Uterus (tissue), 4 donors: Measurements from ENCODE around the gene CPLANE1. TPM values are rescaled to one million over a fixed set of nuclear protein-coding genes. Genes with fewer than 3 reads are reported as not detected.
"Not testable (repeated sequence)": the region's sequence is repeated elsewhere in the genome, so short reads cannot be mapped to it uniquely, and the experiment has no call there.

ENCODE experiments used
- DNase-seq, 2 donors: peaks; one replicate each; pipeline ENCODE4 v3.0.0-alpha.2; 2019 to 2020
- H3K27ac ChIP-seq, 2 donors: fragments of 200-600 bp; sonication (generic); 1 replicate in 1 of 2; 2 replicates in 1 of 2; pipeline ENCODE4 v1.5.1; 2016 to 2018
- H3K27me3 ChIP-seq, 2 donors: fragments of 200-600 bp; sonication (generic); one replicate each; pipeline ENCODE4 v1.5.1; 2018 to 2019; ENCODE audit warnings: control low read depth in 1 of 2
- H3K36me3 ChIP-seq, 2 donors: fragments of 200-600 bp; sonication (generic); one replicate each; pipeline ENCODE4 v1.5.1; 2019; ENCODE audit warnings: control low read depth in 1 of 2
- H3K4me1 ChIP-seq, 2 donors: fragments of 200-600 bp; sonication (generic); one replicate each; pipeline ENCODE4 v1.5.1; 2018 to 2019; ENCODE audit warnings: control low read depth in 1 of 2
- H3K4me3 ChIP-seq, 2 donors: fragments of 200-600 bp; sonication (generic); 1 replicate in 1 of 2; 2 replicates in 1 of 2; pipeline ENCODE4 v1.5.1; 2018 to 2019; ENCODE audit warnings: mild to moderate bottlenecking in 1 of 2
- H3K9me3 ChIP-seq, 2 donors: fragments of 200-600 bp; sonication (generic); one replicate each; pipeline ENCODE4 v1.5.1; 2019; ENCODE audit warnings: control low read depth in 1 of 2
- POLR2A ChIP-seq, 2 donors: fragments of 450-650 bp; IDR thresholded peaks; one replicate each; pipeline ENCODE4 v1.6.1; 2016; ENCODE audit warnings: antibody characterized with exemption in 2 of 2, mild to moderate bottlenecking in 1 of 2, moderate library complexity in 1 of 2
- intact Hi-C: fragments of 100-400 bp; cut with DNase I; formaldehyde crosslinking; loops from one replicate; pipeline ENCODE4 v1.15.1; 2023; ENCODE audit warnings: low total_unique reads
- total RNA-seq, 4 donors: library from RNA; depleted of rRNA in 3 of 4; stranded (reverse); fragments of >200 nt in 3 of 4; gene quantifications; one replicate each; pipeline versions ENCODE4 v1.1.0 to v1.2.4, GENCODE V29; 2014 to 2023
- TF ChIP-seq, protein P1 (sequence below), 4 experiments: fragments of 200-600 bp in 2 of 4; fragments of 450-650 bp in 2 of 4; sonication (generic) in 2 of 4; IDR thresholded peaks; one replicate each; pipeline ENCODE4 v1.5.1; 2016 to 2019; ENCODE audit warnings: antibody characterized with exemption in 4 of 4, mild to moderate bottlenecking in 2 of 4, moderate library complexity in 1 of 4
- donor health status: DM: yes; HTN: yes; CAD: no.

CPLANE1 gene
- total RNA-seq, 4 donors from 2014 or later: 22.4 to 68.2 (median 35.9) TPM

DNA sequence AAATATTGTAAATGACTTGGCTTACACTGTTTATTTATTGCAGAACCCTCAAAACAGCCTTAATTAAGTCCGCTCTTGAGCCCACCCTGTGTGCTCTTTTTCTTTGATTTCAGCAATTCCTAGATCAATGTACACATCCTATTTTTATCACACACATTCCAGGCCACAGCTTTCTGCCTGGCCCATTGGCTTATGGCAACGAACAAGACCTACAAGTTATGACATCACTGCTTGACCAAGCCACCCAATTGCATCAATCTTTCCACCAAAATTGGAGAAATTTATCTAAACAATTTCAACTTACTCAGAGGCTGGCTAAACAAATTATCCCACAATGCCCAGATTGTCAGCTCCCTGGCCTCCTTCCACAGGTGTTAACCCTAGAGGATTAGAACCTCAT is 158.4 kb downstream of the CPLANE1 start:
- no peak for DNase-seq
- H3K9me3 ChIP-seq: no peaks in the 10 kb centered on the region
- no peak overlapping the region for H3K4me3 ChIP-seq
- intact Hi-C loops: no loop called here
- TF ChIP-seq, protein P1, sequence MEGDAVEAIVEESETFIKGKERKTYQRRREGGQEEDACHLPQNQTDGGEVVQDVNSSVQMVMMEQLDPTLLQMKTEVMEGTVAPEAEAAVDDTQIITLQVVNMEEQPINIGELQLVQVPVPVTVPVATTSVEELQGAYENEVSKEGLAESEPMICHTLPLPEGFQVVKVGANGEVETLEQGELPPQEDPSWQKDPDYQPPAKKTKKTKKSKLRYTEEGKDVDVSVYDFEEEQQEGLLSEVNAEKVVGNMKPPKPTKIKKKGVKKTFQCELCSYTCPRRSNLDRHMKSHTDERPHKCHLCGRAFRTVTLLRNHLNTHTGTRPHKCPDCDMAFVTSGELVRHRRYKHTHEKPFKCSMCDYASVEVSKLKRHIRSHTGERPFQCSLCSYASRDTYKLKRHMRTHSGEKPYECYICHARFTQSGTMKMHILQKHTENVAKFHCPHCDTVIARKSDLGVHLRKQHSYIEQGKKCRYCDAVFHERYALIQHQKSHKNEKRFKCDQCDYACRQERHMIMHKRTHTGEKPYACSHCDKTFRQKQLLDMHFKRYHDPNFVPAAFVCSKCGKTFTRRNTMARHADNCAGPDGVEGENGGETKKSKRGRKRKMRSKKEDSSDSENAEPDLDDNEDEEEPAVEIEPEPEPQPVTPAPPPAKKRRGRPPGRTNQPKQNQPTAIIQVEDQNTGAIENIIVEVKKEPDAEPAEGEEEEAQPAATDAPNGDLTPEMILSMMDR (IDR thresholded peaks at IDR 0.05): no peak
- no peak for TF ChIP-seq POLR2A (IDR thresholded peaks at IDR 0.05)
- no peaks in the 10 kb centered on the region for H3K36me3 ChIP-seq
- H3K4me1 ChIP-seq: no peaks in the 10 kb centered on the region
- H3K27me3 ChIP-seq: no peaks in the 10 kb centered on the region
- no peak overlapping the region for H3K27ac ChIP-seq

DNA sequence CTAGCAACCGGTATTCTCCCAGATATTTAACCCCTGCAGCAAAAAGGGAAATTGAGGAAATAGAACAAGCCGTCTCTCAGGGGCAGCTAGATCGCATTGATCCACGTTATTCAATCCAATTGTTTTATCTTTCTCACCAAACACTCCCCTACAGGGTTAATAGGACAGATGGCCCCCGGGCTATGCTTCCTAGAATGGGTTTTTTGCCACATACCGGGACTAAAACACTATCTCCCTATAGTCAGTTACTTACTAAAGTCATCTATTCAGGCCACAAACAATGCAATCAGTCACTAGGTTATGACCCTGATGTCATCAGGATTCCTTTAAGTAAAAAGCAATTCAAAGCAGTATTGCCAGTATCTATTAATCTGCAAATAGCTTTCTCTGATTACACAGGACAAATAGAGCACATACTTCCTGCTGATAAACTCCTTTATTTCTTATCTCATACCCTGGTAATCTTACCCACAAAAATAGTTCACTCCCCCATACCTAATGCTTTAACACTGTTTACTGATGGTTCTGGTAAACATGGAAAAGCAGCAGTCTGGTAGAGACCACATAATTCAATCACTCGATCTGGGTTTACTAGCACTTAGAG is 159.0 kb downstream of the CPLANE1 start:
- no peaks in the 10 kb centered on the region for H3K9me3 ChIP-seq
- no peaks in the 10 kb centered on the region for H3K36me3 ChIP-seq
- H3K27ac ChIP-seq: no peak overlapping the region
- TF ChIP-seq, protein P1 (IDR thresholded peaks at IDR 0.05): no peak
- TF ChIP-seq POLR2A (IDR thresholded peaks at IDR 0.05): no peak
- no peaks in the 10 kb centered on the region for H3K27me3 ChIP-seq
- intact Hi-C loops: no loop called here
- H3K4me3 ChIP-seq: no peak overlapping the region
- H3K4me1 ChIP-seq: no peaks in the 10 kb centered on the region
- no peak for DNase-seq

DNA sequence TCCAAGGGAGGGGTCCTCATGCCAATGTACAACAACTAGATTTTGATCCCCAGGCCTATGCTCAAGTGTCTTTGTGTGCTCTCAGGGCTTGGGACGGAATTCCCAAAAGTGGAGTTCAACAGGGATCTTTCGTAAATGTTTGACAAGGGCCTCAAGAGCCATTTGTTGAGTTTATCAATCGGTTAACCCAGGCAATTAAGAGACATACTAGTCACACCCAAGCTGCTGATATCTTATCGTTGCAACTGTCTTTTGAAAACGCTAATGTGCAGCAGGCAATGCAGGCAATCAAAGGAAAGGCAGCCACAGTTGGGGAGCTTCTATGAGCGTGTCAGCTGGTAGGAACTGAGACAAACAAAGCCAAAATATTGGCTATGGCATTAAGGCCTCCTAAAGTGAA is 161.2 kb downstream of the CPLANE1 start:
- no peaks in the 10 kb centered on the region for H3K27me3 ChIP-seq
- no peak overlapping the region for H3K27ac ChIP-seq
- no peaks in the 10 kb centered on the region for H3K36me3 ChIP-seq
- H3K4me1 ChIP-seq: no peaks in the 10 kb centered on the region
- H3K4me3 ChIP-seq: no peak overlapping the region
- DNase-seq: no peak
- no peaks in the 10 kb centered on the region for H3K9me3 ChIP-seq
- intact Hi-C loops: no loop called here
- TF ChIP-seq, protein P1 (IDR thresholded peaks at IDR 0.05): no peak
- no peak for TF ChIP-seq POLR2A (IDR thresholded peaks at IDR 0.05)

DNA sequence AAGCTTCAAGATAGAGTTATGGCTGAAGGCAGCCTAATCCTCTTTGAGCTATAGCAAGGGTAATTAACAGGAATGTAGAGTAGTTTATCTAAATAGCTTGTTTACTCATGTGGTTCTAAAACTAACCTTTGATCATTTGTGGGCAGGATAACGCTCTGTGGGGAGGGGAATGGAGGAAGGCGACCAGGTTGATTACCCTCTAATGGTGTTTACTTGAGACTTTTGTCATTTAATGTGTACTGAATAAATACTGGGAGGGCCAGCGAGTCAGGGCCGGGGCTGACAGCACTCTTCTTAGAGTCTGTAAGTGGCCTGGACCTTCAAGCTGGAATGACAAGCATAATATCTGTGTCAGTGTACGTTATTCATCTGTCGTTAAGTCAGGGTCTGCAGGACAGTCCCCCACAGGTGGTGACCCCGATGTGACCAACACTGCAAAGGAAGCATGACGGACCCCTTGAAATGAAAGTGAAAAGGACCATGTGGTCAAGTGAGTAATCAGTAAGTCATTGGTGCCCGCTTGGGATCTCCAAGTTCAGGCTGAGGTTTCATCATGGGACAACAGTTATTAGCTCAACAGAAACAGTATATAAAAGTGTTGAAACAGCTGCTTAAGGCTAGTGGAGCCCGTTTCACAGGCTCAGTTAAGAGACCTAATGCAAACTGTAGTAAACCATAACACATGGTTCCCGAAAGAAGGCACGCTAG is 162.6 kb downstream of the CPLANE1 start:
- intact Hi-C loops: no loop called here
- DNase-seq: no peak
- Histone ChIP-seq H3K36me3 (no peaks in the 10 kb centered on the region), H3K27me3 (no peaks in the 10 kb centered on the region), H3K9me3 (no peaks in the 10 kb centered on the region), H3K4me3 (no peak overlapping the region), H3K27ac (no peak overlapping the region), H3K4me1 (no peaks in the 10 kb centered on the region)
- no peak for TF ChIP-seq POLR2A (IDR thresholded peaks at IDR 0.05)
- TF ChIP-seq, protein P1 (IDR thresholded peaks at IDR 0.05): no peak

DNA sequence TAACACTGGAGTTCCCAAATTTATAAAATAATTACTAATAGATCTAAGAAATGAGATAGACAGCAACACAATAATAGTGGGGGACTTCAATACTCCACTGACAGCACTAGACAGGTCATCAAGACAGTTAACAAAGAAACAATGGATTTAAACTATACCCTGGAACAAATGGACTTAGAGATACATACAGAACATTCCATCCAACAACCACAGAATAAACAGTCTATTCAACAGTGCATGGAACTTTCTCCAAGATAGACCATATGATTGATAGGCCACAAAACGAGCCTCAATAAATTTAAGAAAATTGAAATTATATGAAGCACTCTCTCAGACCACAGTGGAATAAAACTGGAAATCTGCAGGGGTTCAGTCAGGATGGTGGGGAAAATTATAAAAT is 163.2 kb downstream of the CPLANE1 start:
- H3K9me3 ChIP-seq, H3K36me3 ChIP-seq, H3K27me3 ChIP-seq, DNase-seq, H3K27ac ChIP-seq, H3K4me1 ChIP-seq, intact Hi-C loops, H3K4me3 ChIP-seq: not testable (repeated sequence)

DNA sequence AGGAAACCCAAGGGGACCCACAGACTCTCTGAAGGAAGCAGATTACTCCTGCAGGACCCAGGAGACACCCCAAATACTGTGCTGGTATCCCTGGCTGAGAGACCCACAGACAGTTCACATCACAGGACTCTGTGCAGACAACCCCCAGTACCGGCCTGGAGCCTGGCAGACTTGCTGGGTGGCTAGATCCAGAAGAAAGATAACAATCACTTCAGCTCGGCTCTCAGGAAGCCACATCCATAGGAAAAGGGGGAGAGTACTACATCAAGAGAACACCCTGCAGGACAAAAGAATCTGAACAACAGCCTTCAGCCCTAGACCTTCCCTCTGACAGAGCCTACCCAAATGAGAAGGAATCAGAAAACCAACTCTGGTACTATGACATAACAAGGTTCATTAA is 166.2 kb downstream of the CPLANE1 start:
- intact Hi-C loops, H3K27me3 ChIP-seq, H3K36me3 ChIP-seq, H3K4me1 ChIP-seq, H3K27ac ChIP-seq, DNase-seq, H3K9me3 ChIP-seq, H3K4me3 ChIP-seq: not testable (repeated sequence)
